Thyroid gland (tissue), 4 donors: Measurements from ENCODE around the gene TIGAR. TPM values are rescaled to one million over a fixed set of nuclear protein-coding genes. Genes with fewer than 3 reads are reported as not detected.

Source experiments
- DNase-seq, 2 donors: peaks; one replicate each; pipeline ENCODE4 v3.0.0-alpha.2; 2019
- H3K27ac ChIP-seq, 3 donors: fragments of 200-600 bp; sonication (generic); 1 replicate in 2 of 3; 2 replicates in 1 of 3; pipeline ENCODE4 v1.5.1; 2016 to 2019; ENCODE audit warnings: mild to moderate bottlenecking in 1 of 3, moderate library complexity in 1 of 3
- H3K27me3 ChIP-seq: fragments of 200-600 bp; sonication (generic); one replicate; pipeline ENCODE4 v1.5.1; 2019
- H3K36me3 ChIP-seq, 2 donors: fragments of 200-600 bp; sonication (generic); one replicate each; pipeline ENCODE4 v1.5.1; 2016 to 2019
- H3K4me1 ChIP-seq, 2 donors: fragments of 200-600 bp; sonication (generic); one replicate each; pipeline ENCODE4 v1.5.1; 2017 to 2019
- H3K4me3 ChIP-seq, 3 donors: fragments of 200-600 bp; sonication (generic); replicated peaks in 1 of 3; 1 replicate in 2 of 3; 2 replicates in 1 of 3; pipeline ENCODE4 v1.5.1; 2016; ENCODE audit warnings: mild to moderate bottlenecking in 1 of 3
- H3K9me3 ChIP-seq: fragments of 200-600 bp; sonication (generic); one replicate; pipeline ENCODE4 v1.5.1; 2017
- CTCF ChIP-seq, 6 experiments: fragments of 200-600 bp in 3 of 6; fragments of 450-650 bp in 3 of 6; sonication (generic) in 3 of 6; IDR thresholded peaks; one replicate each; pipeline ENCODE4 v1.5.1; 2016 to 2019; ENCODE audit warnings: antibody characterized with exemption in 6 of 6, mild to moderate bottlenecking in 2 of 6, inconsistent platforms in 1 of 6, moderate library complexity in 1 of 6
- POLR2A ChIP-seq, 2 donors: fragments of 450-650 bp; IDR thresholded peaks; one replicate each; pipeline ENCODE4 v1.6.1; 2017; ENCODE audit warnings: antibody characterized with exemption in 2 of 2, mild to moderate bottlenecking in 2 of 2, moderate library complexity in 1 of 2
- WGBS, 2 donors: methylation state at CpG; one replicate each; pipeline ENCODE4 v1.1.5; 2017; 5-methylcytosine and 5-hydroxymethylcytosine counted together
- intact Hi-C: fragments of 100-400 bp; cut with DNase I; formaldehyde crosslinking; loops from one replicate; pipeline ENCODE4 v1.15.1; 2023
- total RNA-seq, 4 donors: library from RNA; depleted of rRNA; stranded (reverse); fragments of >200 nt; gene quantifications; one replicate each; pipeline ENCODE4 v1.2.3, GENCODE V29; 2016

The TIGAR gene
- total RNA-seq, 4 donors from 2014 or later = 4.0 to 6.3 (median 5.4) TPM

- TF ChIP-seq POLR2A (IDR thresholded peaks at IDR 0.05) (no peak), CTCF (IDR thresholded peaks at IDR 0.05) (no peak)
Observed at GRCh38 chr12:4302881-4303280, 18.1 kb upstream of the TIGAR start.

GRCh38 chr12:4303750-4304149, 17.3 kb upstream of the TIGAR start:
- TF ChIP-seq CTCF (IDR thresholded peaks at IDR 0.05) (no peak), POLR2A (IDR thresholded peaks at IDR 0.05) (no peak)
- H3K27ac ChIP-seq = no peak overlapping the region
- WGBS, 2 donors = 89 to 100% methylated on average over 3 of the region's 3 CpGs
- H3K4me1 ChIP-seq = peaks cover 3 to 10% of the 10 kb centered on the region in 2 donors
- no peaks in the 10 kb centered on the region for H3K9me3 ChIP-seq
- no peaks in the 10 kb centered on the region for H3K27me3 ChIP-seq
- intact Hi-C loops = no loop called here
- peaks cover 25 to 39% of the 10 kb centered on the region in 2 donors for H3K36me3 ChIP-seq
- no peak for DNase-seq
- no peak overlapping the region for H3K4me3 ChIP-seq

More at GRCh38 chr12:4302881-4303280, 18.1 kb upstream of the TIGAR start:
- no peaks in the 10 kb centered on the region for H3K27me3 ChIP-seq
- H3K4me1 ChIP-seq = peaks cover under 1 to 6% of the 10 kb centered on the region in 2 donors
- WGBS, 2 donors = 86 to 88% methylated on average over 8 of the region's 8 CpGs
- no peaks in the 10 kb centered on the region for H3K9me3 ChIP-seq
- no peak overlapping the region for H3K4me3 ChIP-seq
- no peak for DNase-seq
- H3K27ac ChIP-seq = no peak overlapping the region
- intact Hi-C loops = no loop called here
- H3K36me3 ChIP-seq = peaks cover 25 to 43% of the 10 kb centered on the region in 2 donors

DNA sequence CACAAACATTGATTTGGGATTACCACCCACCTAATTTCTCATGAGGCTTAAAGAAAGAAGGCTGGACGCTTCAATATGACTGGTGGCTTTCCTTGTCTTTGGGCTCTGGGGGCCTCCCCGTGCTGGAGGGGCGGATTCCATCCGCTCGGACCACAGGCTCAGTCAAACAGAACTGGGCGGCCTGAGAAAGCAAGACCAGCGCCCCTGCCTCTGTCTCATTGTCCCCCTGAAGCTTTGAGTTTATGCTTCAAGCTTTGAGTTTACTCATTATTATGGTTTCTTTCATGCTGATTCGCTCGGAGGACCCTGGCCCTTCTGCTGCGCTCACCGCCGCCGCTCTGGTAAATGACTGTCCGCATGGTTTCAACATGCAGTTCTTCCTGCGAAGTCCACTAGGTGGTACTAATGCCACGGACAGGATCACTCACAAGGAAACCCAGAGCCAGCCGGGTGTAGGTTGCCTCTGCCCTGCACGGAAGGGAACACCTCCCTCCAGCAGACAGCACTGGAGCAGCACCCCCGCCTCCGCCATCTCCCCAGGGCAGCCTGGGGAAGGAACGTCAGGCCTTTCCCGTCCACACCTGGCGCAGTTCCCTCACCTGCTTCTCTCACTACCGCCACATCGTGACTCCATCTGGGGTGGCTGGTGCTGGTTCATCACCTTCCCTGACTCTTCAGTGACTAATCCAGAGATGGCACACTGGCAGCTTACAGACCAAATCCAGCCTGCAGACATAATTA, 13.2 kb upstream of the TIGAR start:
- TF ChIP-seq POLR2A (IDR thresholded peaks at IDR 0.05) (no peak), CTCF (IDR thresholded peaks at IDR 0.05) (peak; percentile 36 to 79 (median 70))
- Histone ChIP-seq H3K9me3 (no peaks in the 10 kb centered on the region), H3K27ac (no peak overlapping the region), H3K27me3 (no peaks in the 10 kb centered on the region), H3K4me1 (peaks cover 3 to 10% of the 10 kb centered on the region in 2 donors), H3K36me3 (peaks cover 0 to 19% of the 10 kb centered on the region in 2 donors), H3K4me3 (no peak overlapping the region)
- WGBS, 2 donors = 26 to 37% methylated on average over 16 to 25 of the region's 25 CpGs
- peak; percentile 77 to 88 for DNase-seq
- intact Hi-C loops = no loop called here

DNA sequence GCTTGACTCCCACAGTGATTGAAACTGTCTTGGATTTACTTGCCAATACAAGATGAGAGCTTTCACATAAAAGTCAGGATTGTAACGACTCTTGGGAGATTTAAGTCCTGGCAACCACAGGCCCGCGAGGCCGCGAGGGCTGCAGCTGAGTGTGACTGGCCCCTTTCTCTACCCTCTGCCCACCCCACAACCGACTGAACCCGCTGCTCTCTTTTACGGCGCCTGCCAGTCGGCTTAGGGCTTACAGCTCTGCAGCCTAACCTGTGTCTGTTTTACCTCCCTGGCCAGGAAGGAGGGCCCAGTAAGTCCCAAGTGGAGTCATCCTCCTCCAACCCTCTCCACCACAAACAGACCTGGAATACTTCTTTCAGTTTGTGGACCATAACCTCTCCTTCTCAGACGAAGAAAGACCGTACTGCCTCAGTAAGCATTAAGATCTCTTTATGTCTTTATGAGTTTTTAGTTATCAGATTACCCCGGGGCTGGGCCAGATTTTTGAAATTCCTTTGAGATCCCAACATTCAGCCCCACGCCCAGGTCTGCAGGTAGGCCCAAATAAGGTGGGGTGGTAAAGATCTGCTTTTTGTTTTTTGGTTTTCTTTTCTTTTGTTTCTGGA, 12.6 kb upstream of the TIGAR start:
- H3K9me3 ChIP-seq = no peaks in the 10 kb centered on the region
- no peak overlapping the region for H3K27ac ChIP-seq
- H3K27me3 ChIP-seq = no peaks in the 10 kb centered on the region
- peaks cover 0 to 14% of the 10 kb centered on the region in 2 donors for H3K36me3 ChIP-seq
- H3K4me1 ChIP-seq = peaks cover 3 to 10% of the 10 kb centered on the region in 2 donors
- peak in 1 of 2 donors; percentile 23 for DNase-seq
- WGBS, 2 donors = 68 to 86% methylated on average over 14 of the region's 14 CpGs
- intact Hi-C loops = no loop called here
- TF ChIP-seq POLR2A (IDR thresholded peaks at IDR 0.05) (no peak), CTCF (IDR thresholded peaks at IDR 0.05) (no peak)
- no peak overlapping the region for H3K4me3 ChIP-seq

- TF ChIP-seq CTCF (IDR thresholded peaks at IDR 0.05) = no peak
- TF ChIP-seq POLR2A (IDR thresholded peaks at IDR 0.05) = no peak
- Histone ChIP-seq H3K9me3 (no peaks in the 10 kb centered on the region), H3K4me1 (peaks cover 3 to 10% of the 10 kb centered on the region in 2 donors), H3K36me3 (no peaks in the 10 kb centered on the region), H3K27ac (no peak overlapping the region), H3K27me3 (no peaks in the 10 kb centered on the region), H3K4me3 (no peak overlapping the region)
- intact Hi-C loops = no loop called here
- 90 to 95% methylated on average over 5 of the region's 5 CpGs for WGBS, 2 donors
- DNase-seq = no peak
Observed at GRCh38 chr12:4311776-4312175, 9.2 kb upstream of the TIGAR start.
